Inferior parietal cortex (tissue), 1 donor: Measurements from ENCODE around the gene S100A10.

ENCODE experiments used
- DNase-seq: peaks from one replicate; pipeline ENCODE4 v3.0.0-alpha.2; 2016; ENCODE audit errors: extremely low spot score

The S100A10 gene

GRCh38 chr1:151964510-151964909 lies 29.1 kb downstream of the S100A10 start:
- no peak for DNase-seq

DNA sequence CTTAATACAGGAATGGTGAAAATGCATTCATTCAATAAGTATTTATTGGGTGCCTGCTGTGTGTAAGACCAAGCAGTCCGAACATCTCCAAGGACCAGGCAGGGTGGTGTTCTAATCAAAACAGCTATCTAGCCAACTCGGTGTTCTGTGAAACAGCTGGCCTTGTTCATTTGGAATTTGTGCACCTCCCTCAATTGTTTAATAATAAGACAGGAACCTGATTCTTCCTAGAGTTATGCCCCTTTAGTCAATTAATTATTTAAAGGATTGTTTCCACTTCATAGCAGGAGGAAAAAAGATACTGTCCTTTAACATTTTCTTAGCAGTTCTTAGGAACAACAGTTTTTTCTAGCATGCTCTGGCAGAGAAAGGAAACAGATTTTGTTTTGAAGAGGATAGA lies 30.4 kb downstream of the S100A10 start:
- DNase-seq, result no peak

DNA sequence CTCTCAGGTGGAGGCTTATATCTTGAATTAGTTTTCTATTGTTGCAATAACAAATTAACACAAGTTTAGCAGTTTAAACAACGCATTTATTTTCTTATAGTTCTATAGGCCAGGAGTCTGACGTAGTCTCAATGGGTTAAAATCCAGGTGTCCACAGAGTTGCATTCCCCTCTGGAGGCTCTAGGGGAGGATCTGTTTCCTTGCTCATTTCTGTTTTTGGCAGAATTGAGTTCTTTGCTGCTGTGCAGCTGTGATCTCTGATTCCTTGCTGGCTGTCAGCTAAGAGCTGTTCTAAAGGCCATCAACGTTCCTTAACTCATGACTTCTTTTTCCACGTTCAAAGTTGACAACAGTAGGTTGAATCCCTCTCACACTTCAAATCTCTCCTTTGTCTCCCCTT lies 31.8 kb downstream of the S100A10 start:
- DNase-seq, result no peak

GRCh38 chr1:151960780-151961513 lies 32.7 kb downstream of the S100A10 start:
- no peak for DNase-seq

GRCh38 chr1:151958959-151959358 lies 34.7 kb downstream of the S100A10 start:
- no peak for DNase-seq

DNA sequence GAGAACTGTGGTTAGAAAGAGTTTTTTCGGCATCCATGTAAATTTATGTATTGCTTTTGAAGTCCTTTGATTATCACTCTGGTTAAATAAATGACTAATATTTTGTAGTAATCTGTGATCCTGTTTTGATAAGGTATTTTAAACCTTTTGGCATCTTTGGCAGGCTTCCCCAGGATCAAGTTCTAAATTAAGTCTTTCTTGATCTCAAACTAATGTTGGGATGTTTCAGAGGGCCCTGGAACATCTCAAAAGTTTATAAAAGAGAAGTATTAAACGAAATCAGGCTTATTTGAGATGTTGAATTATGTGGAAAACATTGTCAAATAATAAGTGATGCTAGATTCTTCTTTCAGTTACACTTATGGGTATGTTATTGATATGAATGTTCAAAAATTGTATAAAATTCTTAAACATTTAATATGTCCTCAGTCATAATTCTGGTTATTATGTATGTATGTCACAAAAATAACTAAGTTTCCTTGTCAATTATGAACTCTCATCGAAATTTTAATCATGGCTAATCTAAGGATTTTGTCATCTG lies 36.6 kb downstream of the S100A10 start:
- DNase-seq, result no peak

DNA sequence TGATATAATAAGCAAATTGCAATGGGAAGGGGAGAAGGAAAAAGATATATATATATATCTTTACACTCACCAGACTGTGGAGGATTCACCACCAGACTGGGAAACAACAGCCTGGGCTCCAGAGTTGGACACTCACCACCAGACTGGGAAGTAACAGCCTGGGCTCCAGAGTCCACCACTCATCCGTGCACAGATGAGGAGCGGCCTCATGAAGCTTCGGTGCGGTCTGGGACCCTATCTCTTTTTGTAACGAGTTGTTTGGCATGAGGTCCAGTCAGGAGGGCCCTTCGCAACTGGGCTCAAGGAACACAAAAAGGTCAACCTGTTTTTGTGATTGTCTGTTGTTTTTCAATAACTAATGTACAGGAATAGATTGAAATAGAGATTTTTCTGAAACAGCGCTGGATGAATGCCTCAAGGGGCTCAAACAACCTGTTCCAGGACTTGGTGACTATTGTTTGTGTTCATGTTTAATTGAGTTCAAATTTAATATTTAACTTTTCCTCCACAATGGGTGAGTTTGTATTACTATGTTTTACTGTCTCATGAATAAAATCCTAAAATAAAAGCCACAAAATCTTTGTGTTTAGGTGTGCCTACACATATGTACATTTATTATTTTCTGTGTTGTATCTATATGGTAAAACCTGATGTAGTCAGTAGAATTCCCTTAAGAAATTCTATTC lies 40.1 kb downstream of the S100A10 start:
- DNase-seq, result no peak

- no peak for DNase-seq
Observed at GRCh38 chr1:151952811-151953210, 40.8 kb downstream of the S100A10 start.

DNA sequence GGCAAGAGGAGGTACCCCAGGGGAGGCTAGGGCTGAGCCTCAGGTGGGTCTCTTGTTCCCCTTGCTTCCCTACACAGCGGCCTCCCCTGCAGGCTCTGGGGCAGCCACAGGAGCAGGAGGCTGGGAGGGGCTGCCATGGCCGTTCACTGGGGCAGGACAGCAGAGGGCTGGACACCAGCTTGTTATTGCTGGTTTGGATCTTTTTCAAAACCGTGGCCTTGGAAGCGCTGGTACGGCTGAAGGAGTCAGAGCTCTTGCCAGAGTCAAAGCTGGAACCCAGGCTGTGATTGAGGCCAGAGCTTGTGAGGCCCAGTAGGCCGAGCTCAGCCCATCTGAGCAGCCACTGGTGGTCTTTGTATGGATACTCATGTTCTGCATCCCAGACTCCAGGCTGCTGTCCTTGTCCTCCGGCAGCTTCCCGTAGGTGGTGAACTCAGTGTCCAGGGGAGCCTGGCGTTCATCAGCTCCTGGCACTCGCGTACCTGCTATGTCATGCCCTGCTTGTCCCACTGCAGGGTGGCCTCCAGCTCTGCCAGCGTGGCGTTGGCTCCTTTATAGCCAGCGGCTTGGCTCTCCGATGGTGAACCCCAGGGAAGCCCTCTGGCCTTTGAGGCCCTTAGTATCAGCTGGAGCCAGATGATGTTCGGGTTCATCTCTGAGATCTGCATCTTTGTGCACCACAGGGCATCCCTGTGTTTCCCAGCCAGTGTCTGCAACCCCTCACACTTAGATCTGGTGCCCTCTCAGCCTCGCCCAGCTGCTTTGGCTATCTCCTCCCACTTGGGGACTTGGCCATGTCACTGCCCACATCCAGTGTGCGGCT lies 44.1 kb downstream of the S100A10 start:
- no peak for DNase-seq

DNA sequence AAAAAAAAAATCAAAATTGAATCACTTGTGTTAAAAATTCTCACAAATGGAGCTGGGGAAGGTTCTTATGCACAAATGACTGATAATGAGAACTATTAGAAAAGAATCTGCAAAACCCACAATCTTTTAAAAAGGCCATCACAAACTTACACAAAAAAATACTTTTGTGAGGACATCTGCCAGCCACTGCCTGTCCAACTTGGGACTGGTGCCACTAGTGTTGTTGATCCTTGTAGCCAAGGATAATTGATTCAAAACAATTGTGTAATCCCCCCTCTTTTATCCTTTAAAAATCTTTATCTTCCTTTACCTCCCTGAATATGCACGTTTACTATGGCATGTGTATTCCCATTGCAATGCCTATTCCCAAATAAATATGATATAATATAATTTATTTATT lies 45.2 kb downstream of the S100A10 start:
- DNase-seq, result no peak

DNA sequence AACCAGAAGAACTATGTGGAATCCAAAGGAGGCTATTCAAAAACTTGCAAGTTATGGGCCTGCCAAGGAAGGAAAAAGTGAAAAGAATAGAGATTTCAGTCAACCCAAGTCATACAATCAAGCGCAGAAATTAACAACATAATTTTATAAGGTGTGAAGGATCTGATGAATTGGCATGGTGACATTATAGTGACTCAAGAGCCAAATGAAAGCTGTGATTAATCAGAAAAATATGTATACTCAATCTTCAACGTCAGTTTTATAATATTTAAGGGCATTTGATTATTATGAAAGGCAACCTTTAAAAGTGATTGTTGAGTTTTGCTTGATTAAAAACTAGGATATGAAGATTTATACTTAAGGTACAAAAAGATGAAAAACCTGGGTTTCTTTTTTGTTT lies 46.5 kb downstream of the S100A10 start:
- no peak for DNase-seq

GRCh38 chr1:151945725-151946722 lies 47.6 kb downstream of the S100A10 start:
- DNase-seq, result peak; percentile 13

DNA sequence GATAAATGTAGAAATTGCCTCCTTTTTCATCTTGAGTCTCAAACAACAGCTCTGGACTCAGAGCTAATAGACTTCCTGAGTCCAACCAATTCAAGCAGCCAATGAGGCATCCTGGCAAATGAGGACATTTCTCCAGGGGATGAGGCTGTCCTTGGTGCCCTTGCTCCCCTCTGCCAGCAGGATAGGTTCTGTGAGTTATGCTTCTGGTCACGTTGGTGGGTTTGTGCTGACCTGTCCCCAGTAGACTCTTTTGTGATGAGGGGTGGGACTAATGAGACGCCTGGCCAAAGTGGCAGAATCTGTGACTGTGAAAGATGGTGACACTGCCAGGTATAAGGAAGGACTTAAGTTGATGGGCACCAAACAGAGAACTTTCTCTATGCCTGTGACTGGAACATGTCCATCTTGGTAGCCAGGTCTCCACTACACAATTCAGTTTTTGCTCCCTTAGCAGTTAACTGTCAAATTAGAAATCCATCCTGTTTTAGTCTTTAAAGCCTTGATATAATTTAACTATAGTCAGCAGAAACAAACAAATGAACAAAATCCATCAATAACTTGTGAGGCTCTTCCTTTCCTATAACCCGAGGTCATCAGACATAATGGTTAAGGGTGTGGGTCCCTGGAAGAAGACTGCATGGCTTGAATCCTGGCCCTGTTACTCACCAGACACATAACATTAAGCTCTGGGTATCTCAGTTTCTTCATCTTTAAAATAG lies 48.6 kb downstream of the S100A10 start:
- no peak for DNase-seq

GRCh38 chr1:151944126-151944856 lies 49.4 kb downstream of the S100A10 start:
- no peak for DNase-seq

- no peak for DNase-seq
Observed at GRCh38 chr1:151943591-151943990, 50.1 kb downstream of the S100A10 start.

GRCh38 chr1:151942882-151943281 lies 50.8 kb downstream of the S100A10 start:
- no peak for DNase-seq

DNA sequence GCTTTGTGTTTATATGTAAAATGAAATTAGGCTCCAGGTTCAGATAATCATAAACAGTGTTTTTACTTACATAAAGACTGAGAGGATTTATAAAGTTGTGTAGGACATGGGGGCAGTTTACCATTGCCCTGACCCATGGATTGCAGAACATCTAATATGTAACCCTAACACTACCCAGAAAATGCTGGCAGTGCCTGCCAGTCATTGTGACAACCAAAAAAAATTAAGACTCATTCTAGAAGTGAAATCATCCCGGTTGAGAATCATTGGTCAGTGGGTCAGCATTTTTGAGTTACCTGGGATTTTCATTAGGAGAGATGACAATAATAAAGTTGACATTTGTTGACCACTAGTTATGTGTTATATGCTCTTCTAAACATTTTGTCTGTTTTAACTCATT lies 53.1 kb downstream of the S100A10 start:
- no peak for DNase-seq

DNA sequence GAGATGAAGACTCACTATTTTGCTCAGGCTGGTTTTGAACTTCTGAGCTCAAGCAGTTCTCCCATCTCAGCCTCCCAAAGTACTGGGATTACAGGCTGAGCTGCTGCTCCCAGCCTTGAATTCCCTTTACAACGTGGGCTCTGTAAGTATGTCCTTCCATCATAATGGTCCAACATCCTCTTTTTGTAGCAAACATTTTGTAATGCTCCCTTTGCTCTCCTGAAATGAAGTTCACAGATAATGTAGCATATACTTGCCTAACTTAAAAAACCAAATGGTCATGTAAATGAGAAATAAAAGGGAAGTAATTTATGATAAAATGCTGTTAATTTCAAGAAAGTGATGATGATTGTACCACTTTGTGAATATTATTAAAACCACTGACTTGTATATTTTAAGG lies 53.9 kb downstream of the S100A10 start:
- no peak for DNase-seq

DNA sequence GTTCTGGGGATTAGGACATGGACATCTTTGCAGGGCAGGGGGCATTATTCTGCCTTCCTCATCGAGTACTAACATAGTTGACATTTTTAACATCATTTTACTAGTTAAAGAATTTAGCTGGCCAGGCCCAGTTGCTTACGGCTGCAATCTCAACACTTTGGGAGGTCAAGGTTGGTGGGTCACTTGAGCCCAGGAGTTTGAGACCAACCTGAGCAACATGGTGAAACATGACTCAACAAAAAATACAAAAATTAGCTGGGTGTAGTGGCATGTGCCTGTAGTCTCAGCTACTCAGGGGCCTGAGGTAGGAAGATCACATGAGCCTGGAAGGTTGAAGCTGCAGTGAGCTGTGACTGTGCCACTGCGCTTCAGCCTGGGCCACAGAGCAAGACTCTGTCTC lies 54.5 kb downstream of the S100A10 start:
- no peak for DNase-seq

- no peak for DNase-seq
Observed at GRCh38 chr1:151936653-151937052, 57.0 kb downstream of the S100A10 start.
